Measurements from ENCODE around the gene UCK2.

Gene UCK2

GRCh38 chr1:165884009-165884689, 56.7 kb downstream of the UCK2 start:
- no peak for DNase-seq

GRCh38 chr1:165884690-165885304, 57.4 kb downstream of the UCK2 start:
- DNase-seq: no peak

- no peak for DNase-seq
These were observed 57.9 kb downstream of the UCK2 start for GRCh38 chr1:165885305-165885694.

- DNase-seq: no peak
These were observed 58.8 kb downstream of the UCK2 start for GRCh38 chr1:165886193-165886592.

GRCh38 chr1:165886983-165887382, 59.6 kb downstream of the UCK2 start:
- DNase-seq: no peak

GRCh38 chr1:165887877-165888551, 60.6 kb downstream of the UCK2 start:
- no peak for DNase-seq

- DNase-seq: no peak
These were observed 61.1 kb downstream of the UCK2 start for GRCh38 chr1:165888552-165888920.

GRCh38 chr1:165890684-165891083, 63.3 kb downstream of the UCK2 start:
- DNase-seq: no peak

GRCh38 chr1:165891111-165891860, 63.9 kb downstream of the UCK2 start:
- no peak for DNase-seq

GRCh38 chr1:165892935-165893334, 65.5 kb downstream of the UCK2 start:
- DNase-seq: no peak

- no peak for DNase-seq
These were observed 66.1 kb downstream of the UCK2 start for GRCh38 chr1:165893507-165893906.

GRCh38 chr1:165894591-165894990, 67.2 kb downstream of the UCK2 start:
- DNase-seq: no peak

- no peak for DNase-seq
These were observed 68.0 kb downstream of the UCK2 start for GRCh38 chr1:165895451-165895871.

GRCh38 chr1:165896277-165896676, 68.9 kb downstream of the UCK2 start:
- DNase-seq: no peak

GRCh38 chr1:165897326-165898303, 70.2 kb downstream of the UCK2 start:
- DNase-seq: no peak

- no peak for DNase-seq
These were observed 71.4 kb downstream of the UCK2 start for GRCh38 chr1:165898837-165899236.

- no peak for DNase-seq
These were observed 72.1 kb downstream of the UCK2 start for GRCh38 chr1:165899461-165899941.

- DNase-seq: no peak
These were observed 73.4 kb downstream of the UCK2 start for GRCh38 chr1:165900576-165901380.

GRCh38 chr1:165902565-165902964, 75.2 kb downstream of the UCK2 start:
- no peak for DNase-seq

- no peak for DNase-seq
These were observed 76.3 kb downstream of the UCK2 start for GRCh38 chr1:165903672-165904071.

- DNase-seq: no peak
These were observed 77.5 kb downstream of the UCK2 start for GRCh38 chr1:165904948-165905347.

All from NCI-H2227 treated with DMSO at 0.1 percent for 48 hours (cell line).